ENCODE results near the gene ST6GALNAC6.
"Not testable (repeated sequence)": the region's sequence is repeated elsewhere in the genome, so short reads cannot be mapped to it uniquely, and the experiment has no call there.

ST6GALNAC6 gene

DNA sequence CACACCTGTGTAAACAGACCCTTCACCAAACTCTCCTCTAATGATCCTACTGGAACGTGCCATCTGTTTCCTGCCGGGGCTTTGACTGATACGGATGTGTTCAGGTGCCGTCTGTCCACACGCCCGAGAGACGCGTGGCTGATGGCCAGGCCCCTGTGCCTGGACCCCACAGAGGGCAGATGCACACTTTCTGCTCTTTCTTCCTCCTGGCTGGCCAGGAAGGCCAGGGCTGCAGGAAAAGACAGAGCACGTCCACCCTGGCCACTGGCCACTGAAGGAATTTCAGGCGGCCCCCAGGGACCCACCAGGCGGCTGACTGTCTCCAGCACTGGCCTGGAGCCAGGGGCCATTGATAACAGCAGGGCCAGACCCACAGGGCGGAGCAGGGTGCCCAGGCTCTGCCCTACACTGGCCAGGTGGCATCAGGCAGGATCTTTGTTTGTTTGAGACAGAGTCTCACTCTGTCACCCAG lies 41.3 kb downstream of the ST6GALNAC6 start:
- FAIRE-seq (no peak), DNase-seq (ENCODE audit: insufficient read length, low spot score) (no peak)

- DNase-seq (ENCODE audit: insufficient read length, low spot score): no peak
- FAIRE-seq: no peak
Observed at GRCh38 chr9:127857278-127857677, 42.1 kb downstream of the ST6GALNAC6 start.

- FAIRE-seq (no peak), DNase-seq (ENCODE audit: insufficient read length, low spot score) (no peak)
Observed at GRCh38 chr9:127856729-127857116, 42.7 kb downstream of the ST6GALNAC6 start.

- FAIRE-seq (no peak), DNase-seq (ENCODE audit: insufficient read length, low spot score) (no peak)
Observed at GRCh38 chr9:127856094-127856728, 43.2 kb downstream of the ST6GALNAC6 start.

GRCh38 chr9:127855522-127855921 lies 43.9 kb downstream of the ST6GALNAC6 start:
- DNase-seq (ENCODE audit: insufficient read length, low spot score): no peak
- FAIRE-seq: no peak

DNA sequence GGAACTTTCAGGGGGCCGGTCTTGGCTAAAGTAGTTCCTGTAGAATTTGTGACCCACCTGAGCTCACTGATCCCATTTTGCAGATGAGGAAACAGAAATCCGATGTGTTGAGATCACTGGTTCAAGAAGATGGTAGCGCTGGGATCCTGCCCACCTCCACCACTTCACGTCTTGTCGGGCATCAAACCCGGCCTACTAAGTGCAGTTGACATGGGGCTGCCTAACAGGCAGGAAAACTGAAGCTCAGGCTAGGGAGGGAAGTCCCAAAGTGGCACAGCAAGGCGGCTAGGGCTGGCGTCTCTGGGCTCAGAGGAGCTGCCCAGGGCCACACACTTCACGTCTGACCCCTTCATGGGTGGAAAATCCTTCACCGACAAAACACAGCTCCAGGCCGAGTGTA lies 44.4 kb downstream of the ST6GALNAC6 start:
- DNase-seq (ENCODE audit: insufficient read length, low spot score): no peak
- no peak for FAIRE-seq

GRCh38 chr9:127854184-127854806 lies 45.1 kb downstream of the ST6GALNAC6 start, which contains the start of gene ENG:
TSS of gene ENG (minus strand) at chr9:127854658. CDS start at chr9:127854355, 303 bp downstream.
- FAIRE-seq (no peak), DNase-seq (ENCODE audit: insufficient read length, low spot score) (peak; percentile 56)

- DNase-seq (ENCODE audit: insufficient read length, low spot score) (no peak), FAIRE-seq (no peak)
Observed at GRCh38 chr9:127853312-127854183, 45.9 kb downstream of the ST6GALNAC6 start.

DNA sequence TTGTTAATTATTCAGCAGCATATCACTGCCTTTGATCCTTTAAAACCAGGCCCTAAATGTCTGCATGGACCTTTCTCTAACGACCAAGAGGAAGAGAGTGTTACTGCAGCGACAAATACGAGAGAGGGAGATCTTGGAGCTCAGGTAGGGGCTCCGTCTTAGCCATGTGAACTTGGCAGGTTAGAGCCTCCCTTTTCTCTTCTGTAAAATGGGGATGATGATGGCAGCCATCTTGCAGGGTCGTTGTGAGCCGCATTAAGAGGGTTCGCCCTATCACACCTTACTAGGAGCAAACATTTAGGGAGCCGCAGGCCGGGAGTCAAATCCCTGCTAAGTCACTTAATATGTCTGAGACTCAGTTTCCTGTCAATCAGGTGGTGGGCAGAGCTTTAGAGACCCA lies 46.6 kb downstream of the ST6GALNAC6 start:
- FAIRE-seq (no peak), DNase-seq (ENCODE audit: insufficient read length, low spot score) (no peak)

DNA sequence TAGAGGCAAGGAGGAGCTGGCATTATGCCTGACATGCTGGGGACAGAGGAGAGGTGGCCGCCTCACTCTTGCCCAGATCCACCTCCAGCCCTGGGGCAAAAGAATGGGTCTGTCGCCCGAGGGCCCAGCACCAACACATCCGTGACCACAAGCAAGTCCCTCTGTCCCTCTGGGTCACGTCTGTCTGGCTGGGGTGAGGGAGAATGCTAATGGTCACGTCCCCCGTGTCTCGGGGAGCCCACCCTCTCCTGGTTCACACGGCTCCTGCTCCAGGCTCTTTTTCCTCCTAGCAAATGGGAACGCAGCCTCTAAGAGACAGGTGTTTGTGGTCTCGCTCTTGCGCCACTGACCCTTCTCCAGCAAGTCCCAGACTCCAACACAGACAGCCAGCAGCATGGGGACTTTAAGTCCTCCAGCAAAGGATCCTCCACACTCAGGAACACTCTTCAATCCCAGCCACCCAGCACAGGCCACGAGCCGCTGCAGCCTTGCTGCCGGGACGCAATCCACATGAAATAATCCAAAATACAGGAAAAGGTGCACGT lies 49.0 kb downstream of the ST6GALNAC6 start:
- DNase-seq (ENCODE audit: insufficient read length, low spot score) (no peak), FAIRE-seq (no peak)

DNA sequence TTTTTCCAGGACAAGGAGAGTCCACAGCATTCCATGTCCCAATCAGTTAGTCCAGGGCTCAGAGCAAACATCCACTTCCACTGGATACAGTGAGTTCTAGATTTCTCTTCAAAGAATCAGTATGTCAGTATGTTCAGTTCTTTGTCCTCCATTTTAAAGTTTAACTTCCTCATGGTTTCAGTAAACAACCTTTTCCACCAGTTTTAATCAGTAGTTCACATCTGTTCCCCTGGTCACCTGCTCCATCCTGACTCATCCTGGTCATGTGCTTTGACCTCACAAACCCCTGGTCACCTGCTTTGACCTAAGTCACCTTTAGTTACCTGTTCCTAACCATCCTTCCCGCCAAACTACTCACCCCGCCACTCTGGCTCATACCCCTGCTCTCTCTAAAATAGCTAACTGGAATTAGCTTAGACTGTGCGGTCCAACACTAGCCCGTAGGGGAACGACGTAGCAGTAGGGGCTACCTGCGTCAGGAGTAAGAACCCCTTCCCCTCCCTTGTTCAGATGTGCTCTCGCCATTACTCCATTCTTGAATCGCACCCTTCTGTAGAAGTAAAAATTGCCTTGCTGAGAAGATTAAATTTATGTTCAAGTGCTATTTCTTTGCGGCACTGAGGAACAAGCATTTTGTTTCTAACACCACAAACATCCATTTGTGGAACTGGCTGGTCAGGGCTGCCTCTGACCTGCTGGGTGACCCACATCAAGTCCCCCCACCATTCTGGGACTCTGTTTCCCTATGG lies 50.5 kb downstream of the ST6GALNAC6 start:
- no peak for FAIRE-seq
- no peak for DNase-seq (ENCODE audit: insufficient read length, low spot score)

DNA sequence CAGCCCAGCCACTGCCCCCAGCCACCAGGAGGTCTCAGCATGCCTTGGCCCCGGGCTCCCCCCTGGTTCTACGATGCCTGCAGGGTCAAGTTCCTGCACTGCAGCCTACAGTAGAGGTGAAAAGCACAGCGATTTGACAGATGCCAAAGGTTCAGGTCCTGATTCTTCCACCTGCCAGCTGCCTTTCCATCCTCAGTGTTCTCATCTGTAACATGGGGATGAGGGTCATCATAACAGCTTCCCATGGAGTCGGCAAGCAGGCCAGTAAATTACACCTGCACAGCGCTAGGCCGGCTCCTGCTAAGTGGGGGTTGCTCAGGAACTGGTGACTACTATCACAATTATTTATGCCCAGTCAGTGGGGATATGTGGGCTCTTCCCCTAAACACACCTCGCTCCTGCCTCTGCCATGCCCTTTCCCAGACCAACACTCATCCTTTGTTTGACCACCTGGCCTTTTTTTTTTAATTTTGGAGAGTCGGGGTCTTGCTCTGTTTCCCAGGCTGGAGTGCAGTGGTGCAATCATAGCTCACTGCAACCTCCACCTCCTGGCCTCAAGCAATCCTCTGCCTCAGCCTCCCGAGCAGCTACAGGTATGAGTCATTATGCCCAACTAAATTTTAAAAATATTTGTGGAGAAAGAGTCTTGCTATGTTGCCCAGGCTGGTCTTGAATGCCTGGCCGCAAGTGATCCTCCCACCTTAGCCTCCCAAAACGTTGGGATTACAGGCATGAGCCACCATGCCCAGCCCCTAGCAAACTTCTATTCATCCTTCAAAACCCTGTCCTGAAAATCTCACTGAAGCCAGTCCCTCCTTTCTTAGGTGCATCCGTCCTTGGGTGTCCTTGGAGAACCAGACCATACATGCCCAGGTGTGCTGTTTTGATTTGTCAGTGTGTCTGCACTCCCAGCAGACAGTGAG lies 51.3 kb downstream of the ST6GALNAC6 start:
- DNase-seq (ENCODE audit: insufficient read length, low spot score) (no peak), FAIRE-seq (no peak)

DNA sequence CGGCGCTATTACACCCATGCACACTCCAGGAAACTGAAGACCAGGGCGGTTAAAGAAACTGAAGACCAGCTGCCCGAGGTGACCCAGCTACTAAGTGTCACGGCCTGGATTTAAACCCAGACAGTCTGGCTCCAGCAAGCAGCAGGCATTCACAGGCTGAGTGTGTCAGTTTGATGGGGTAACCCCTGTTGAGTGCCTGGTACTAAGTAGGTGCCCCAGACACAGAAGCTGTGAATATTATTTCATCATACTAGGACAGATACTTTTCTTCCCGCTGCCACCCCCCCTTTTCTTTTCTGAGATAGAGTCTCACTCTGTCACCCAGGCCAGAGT lies 52.3 kb downstream of the ST6GALNAC6 start:
- FAIRE-seq (no peak), DNase-seq (ENCODE audit: insufficient read length, low spot score) (no peak)

GRCh38 chr9:127846443-127847177 lies 52.8 kb downstream of the ST6GALNAC6 start:
- no peak for DNase-seq (ENCODE audit: insufficient read length, low spot score)
- FAIRE-seq: no peak

- not testable (repeated sequence) for FAIRE-seq
Observed at GRCh38 chr9:127845619-127846018, 53.8 kb downstream of the ST6GALNAC6 start.

GRCh38 chr9:127844821-127845359 lies 54.5 kb downstream of the ST6GALNAC6 start:
- no peak for FAIRE-seq
- DNase-seq (ENCODE audit: insufficient read length, low spot score): no peak

More at GRCh38 chr9:127845619-127846018, 53.8 kb downstream of the ST6GALNAC6 start:
- DNase-seq (ENCODE audit: insufficient read length, low spot score): not testable (repeated sequence)

GRCh38 chr9:127841087-127841835 lies 58.1 kb downstream of the ST6GALNAC6 start:
- FAIRE-seq (no peak), DNase-seq (ENCODE audit: insufficient read length, low spot score) (no peak)
